Activated CD8-positive, alpha-beta memory T cell treated with anti-CD3 and anti-CD28 coated beads, Interleukin-2, amount 50 U/mL, for 1 hour (primary cell): ENCODE results near the gene THRB.

ENCODE experiments used
- DNase-seq: peaks from one replicate; pipeline ENCODE4 v3.0.0-alpha.2; 2020; ENCODE audit errors: extremely low read depth

The THRB gene

DNA sequence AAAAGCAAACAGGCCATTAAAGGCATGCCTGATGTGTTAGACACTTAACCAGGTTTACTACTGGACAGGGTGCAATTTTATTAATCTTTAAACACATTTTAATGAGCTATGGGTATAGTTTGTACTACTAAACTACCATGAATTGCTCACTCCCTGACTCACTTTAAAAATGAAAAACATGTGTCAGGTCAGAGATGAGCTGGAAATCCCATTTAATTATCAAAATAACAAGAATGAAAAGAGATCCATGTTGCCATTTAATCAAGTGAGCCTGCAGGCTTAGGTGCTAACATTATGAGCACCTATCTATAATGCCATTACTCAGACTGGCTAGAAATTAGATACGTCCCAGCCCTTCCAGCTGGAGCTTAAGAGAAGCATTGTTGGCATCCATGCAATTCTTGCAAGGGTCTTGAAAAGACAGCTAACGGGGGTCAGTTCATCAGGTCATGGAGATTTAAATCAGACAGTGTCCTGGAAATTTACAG lies 224.4 kb downstream of the THRB start:
- DNase-seq: no peak

DNA sequence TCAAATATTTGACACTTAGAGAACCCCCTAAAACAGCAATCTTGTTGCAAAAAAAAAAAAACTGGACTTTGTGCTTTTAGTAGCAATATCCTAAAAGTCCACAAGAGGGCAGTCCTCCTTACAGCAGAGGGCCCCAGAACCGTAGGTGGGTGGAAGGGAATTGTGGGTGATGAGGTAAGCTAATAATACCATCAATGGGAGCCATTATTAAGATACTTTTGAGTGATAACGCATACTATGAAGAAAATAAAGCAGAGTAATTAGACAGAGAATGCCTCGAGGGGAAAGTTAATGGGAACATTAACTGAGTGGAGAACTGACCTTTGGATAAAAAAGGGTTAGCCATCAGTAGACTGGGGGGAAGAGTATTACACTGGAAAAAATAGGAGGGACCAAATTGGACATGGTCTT lies 229.9 kb downstream of the THRB start:
- no peak for DNase-seq

DNA sequence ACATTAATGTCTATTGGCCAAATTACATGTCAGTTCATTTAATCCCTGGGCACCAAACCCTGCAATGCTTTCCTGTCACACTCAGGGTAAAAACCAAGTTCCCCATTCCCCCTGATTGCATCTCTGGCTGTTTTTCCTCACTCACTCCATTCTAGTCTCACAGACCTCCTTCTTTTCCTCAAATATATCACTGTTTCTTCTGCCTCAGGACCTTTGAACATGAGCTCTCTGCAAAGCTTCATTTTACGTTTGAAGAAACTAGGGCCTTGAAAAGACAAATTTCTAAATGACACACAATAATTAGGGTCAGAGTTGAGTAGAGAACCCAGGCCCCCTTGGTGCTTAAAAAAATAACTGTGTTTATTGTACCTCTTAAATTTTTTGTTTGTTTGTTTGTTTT lies 230.6 kb downstream of the THRB start:
- no peak for DNase-seq

DNA sequence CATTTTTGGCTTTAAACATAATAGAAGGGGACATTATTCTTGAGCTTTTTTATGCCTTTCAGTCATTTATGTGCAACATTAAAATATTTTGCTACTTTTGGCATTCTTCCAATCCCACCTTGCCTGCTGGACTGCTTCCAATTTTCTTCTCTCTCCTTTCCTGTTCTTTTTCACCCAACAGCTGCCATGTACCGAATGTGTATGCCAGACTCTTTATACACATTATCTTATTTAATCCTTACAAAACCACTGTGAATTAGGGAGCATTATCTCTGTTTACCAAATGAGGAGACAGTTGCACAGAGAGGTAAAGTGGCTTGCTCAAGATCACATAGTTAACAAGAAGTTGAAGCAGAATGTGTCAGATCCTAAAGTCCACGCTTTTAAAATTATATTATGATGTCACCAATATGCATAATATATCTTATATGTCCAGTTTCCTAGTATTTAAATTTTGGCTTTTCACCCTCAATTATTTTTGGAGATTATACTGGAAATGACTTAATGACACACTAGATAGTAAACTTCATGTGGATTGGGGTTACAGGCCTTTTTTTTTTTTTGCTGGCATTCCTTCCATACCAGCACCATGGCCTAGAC lies 231.5 kb downstream of the THRB start:
- no peak for DNase-seq

DNA sequence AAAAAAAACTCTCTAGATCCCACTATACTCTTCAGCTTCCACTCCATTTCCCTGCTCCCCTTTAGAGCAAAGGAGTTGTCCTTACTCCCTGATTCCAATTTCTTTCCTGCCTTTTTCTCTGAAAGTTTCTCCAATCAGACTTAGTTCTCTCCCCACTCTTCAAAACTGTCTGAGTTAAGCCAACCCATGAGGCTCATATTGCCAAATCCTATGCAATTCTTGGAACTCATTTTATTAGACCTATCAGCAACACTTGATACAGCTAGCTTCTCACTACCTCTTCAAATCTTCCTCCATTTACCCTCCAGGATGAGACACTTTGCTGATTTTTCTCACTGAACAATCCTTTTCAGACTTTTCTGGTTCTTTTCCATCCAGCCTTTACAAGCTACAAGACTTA lies 233.1 kb downstream of the THRB start:
- DNase-seq: no peak

DNA sequence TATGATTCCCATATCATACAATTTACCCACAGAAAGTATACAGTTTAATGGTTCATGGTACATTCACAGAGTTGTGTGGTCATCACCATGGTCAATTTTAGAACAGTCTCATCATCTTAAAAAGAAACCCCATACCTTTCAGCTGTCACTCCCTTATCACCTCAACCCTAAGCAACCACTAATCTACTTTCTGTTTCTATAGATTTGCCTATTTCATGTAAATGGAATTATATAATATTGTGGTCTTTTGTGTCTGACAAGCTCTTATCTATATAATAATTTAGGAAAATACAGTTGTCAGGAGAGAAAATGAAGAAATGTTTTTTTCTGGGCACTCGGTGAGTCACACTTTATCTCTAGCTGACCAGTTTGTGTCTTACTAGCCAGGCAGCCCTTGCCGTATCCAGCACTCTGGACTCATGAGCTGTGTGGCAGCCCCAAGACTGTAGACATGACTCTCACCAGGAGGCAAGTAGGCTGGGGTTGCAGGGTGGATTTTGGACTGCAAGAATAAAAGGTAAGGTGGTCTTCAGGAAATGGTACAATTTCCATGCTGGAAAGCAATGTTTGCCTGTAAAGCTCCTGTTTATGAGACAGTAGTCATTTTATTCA lies 234.6 kb downstream of the THRB start:
- no peak for DNase-seq

DNA sequence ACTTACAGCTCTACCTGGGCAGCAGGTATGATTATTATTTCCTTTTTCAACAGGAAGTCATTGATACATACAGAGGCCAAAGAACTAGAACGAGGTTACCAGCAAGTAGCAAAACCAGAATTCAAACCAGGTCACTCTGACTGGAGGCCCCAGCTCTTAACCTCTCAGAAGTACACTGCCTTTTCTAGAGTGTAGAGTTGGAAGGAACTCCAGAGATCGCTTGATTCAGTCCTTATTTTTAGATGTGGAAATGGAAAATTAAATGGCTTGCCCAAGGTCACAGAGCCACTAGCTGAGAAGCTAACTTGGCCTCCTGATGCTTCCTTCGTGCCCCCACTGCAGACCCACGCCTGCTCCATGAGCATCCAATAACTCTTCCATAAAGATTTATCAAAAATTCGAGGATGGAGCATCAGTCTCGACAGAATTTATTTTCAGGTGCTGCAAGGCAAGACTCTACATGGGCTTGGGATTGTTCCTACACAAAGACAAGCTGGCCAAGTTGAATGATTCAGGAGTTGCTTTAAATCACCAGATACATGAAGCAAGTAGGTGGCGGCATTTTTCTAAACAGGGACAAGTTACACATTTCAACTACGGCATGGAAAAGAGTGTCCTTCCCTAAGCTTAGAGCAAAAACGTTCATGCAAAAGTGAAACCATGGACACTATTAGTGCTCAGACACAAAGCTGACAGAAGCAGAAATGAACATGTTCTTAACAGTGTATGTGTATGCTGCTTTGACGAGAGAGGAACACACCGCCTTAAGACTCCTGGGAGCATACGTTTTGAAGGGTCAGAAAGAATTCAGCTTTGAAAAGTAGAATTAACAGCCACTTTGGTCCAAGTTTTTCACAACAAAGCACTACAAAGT lies 235.7 kb downstream of the THRB start:
- no peak for DNase-seq

DNA sequence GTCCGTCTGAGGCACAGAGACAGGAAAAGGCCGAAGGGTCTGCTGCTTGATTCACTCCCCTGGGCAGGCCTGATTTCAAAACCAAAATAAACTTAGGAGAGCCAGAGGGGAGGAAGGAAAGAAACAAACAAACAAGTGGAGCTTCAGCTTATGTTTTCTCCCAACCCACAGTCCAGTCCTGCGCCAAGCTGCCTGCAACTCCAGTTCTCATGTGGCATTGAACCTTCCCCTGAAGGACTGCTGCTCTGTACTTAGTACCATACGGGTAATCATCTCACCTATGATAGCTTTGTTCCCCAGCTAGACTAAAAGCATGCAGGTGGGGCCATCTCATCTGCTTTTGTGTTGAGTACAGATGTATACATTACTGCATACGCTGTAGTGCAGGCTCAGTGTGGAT lies 236.4 kb downstream of the THRB start:
- no peak for DNase-seq

DNA sequence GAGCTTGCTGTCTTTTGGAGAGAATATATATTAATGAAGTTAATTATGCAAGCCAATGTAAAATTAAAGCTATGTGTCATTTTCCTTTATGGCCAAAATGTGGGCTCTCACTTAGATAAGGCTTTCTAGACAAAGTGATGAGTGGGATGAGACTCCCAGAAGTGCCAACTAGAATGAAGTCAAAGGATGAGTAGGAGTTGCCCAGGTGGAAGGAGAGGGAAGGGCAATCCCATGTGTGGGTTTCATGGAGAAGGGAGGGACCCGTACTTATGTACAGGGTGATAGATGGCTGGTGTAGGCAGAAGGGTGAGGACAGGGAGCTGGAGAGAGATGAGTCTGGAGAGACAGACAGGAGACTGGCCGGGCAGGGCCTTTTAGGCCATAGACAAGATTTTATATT lies 239.2 kb downstream of the THRB start:
- no peak for DNase-seq

DNA sequence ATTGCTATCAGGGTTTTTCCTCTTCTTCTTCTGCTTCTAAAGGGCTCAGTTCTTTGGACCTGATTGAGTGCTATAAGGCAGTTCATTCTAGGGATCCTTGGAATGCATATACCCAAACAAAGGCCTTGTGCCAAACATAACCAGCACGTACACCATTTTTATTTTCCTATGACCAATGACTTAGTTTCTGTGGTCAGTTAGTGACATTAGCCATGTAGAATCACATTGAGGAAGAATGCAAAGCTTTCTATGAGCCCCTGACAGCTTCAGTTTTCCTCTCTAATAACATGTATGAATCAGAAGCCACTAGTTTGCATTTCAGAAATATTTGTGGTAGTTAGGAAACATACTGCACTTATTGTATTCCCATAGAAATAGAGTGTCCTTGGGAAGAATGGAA lies 240.0 kb downstream of the THRB start:
- no peak for DNase-seq

DNA sequence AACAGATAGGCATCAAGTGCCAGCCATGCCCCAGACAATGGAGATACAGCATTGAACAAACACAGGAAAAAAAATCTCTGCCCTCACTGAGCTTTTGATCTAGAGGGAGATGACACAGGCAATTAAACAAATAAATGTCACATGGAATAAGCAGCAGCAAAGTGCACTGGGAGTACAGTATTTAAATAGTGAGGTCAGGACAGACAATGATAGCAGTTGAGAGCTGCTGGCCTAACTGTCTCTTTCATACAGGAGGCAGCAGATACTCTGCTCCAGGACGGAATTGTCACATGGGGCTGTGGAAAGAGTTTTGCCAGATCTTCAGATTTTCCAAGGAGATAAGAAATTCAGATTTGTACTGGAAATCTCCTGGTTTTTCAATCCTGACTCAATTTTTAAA lies 241.3 kb downstream of the THRB start:
- DNase-seq: no peak

DNA sequence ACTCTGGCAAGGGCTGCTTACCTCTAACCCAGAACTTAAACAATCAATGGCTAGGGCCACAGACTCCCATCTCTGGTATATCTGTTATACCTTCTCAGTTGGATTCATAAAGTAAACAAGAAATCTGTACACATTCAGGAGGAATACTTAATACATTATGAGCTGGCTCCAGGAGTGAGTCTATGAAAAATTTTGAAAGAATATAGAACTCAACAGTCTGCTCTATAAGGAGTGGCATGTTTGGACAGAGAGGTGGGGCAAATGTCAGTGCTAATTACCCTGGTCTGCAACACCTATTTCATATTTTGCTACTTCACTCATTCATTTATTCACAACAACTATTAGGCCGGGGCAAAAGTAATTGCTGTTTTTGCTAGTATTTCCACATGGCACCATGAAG lies 245.1 kb downstream of the THRB start:
- DNase-seq: no peak

DNA sequence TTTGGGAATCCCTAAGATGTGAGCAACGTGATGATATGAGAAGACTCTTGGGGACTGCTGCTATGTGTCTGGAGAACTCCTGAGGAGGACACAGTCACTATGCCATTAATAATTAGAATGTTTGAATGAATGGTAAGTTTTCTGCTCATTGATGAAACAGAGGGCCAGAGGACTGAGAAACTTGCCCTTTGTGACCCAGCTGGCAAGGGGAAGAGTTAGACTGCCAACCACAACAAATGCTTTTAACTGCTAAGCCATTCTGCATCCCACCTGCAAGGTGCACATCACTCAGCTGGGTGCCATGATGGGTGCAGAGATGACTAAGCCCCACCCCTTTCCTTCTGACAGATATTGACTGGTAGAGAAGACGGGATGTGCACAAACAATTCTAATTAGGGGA lies 249.6 kb downstream of the THRB start:
- DNase-seq: no peak

DNA sequence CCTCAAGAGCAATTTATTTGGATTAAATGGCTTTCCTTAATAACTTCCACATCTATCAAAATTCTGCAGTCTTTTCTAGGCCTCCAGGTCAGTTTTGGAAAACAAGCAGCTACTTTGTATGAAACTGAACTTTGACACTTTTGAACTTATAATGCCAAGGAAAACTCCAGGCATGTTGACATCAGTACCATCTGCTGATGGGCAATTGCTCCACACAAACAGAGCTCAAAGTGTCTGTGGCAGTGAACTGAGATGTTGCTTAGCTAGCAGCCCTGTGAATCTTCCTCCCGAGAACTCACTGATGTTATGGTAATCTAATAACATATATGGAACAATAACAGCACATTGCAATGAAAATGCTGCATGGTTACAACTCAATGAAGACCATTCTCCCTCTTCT lies 250.2 kb downstream of the THRB start:
- no peak for DNase-seq

DNA sequence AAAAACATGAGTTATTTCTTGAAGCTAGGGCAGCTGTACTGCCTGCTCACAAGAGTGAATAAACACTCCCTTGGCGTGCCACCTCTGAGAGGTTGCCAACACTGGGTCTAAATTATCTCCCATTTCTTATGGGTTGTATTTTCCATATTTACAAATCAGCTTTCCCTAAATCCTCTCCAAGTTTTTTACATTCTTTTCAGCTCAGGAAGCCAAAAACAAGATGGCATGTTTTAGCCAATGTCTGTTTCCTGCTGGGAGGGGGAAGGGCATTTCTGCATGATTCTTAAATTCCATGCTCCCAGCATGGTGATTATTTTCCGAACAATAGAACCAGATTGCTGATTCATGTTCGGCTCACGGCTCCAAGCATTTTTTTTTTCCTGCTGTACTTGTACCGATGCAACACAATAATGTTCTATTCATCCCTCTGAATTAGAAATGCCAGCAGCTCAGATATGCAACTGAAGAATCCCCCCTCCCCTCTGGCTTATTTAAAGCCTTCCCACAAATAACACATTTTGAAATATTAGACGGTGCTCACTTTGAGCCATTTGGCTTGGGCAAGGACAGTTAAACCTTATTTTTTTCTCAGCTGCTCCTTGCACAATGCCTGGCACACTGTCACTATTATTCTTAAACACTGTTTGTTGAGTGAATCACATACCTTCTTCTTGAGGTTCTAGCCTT lies 252.5 kb downstream of the THRB start:
- DNase-seq: no peak

DNA sequence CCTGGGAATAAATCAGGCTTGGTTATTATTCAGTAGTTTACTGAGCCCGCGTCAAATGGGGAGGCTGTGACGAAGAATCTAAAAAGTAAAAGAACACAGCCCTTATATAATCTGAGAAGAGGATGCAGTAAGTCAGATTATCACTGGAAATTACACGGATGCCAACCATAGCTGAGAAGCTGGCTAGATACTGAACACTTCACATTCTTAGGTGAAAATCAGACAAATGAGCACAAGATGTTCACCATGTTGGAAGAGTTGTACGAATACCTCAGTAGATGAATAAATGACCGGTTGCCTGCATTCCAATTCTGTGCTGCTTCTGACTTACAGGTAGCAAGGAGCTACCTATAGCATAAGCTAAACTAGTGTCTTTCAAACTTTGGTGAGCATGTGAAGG lies 254.3 kb downstream of the THRB start:
- DNase-seq: no peak

DNA sequence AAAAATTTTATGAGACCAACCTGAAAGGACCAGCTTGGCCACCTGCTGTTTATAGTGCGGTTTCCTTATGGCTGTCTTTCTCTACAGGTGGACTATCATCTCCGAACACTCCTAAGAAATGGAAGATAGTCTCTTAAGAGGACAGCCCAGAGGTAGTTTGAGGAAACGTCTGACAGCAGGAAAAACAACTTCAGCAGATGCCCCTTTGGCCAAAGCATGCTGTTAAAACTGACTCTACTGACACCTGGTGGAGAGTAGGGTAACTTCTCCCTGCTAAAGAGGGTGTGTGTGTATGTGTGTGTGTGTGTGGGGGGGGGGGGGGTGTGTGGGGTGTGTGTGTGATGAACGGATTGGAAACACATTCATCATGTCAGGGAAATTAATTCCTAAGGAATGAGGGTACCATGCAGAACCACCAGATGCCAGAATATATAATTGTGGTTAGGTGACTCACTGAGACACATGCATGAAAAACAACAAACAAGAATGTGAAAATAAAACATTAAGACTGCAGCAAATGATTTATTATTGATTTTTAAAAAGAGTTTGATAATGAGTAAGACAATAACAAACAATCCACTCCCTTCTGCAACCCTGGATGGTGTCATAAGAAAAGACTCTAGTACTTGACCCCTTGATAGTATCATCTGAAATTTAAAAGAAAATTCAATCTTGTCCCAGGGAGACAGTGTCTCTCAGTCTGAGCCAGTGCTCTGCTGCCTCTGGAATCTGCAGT lies 256.5 kb downstream of the THRB start:
- DNase-seq: no peak

DNA sequence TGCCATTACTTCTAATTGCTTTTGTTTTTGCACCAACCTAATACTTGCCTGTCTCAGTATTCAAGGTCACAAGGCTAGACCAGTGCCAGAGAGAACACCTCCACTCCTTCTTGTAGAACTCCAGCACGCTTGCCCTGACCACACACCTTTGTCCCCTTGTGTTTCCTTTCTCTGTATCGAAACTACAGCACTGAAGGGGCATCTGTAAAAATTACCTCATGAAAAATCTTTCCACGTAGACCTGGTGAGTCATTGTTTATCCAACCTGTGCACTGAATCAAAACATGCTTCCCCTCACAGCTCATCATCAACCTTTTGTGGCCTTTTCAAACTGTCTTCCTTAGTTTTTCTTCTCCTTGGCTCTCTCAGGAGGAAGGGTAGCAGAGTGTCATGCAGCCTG lies 259.5 kb downstream of the THRB start:
- DNase-seq: no peak

DNA sequence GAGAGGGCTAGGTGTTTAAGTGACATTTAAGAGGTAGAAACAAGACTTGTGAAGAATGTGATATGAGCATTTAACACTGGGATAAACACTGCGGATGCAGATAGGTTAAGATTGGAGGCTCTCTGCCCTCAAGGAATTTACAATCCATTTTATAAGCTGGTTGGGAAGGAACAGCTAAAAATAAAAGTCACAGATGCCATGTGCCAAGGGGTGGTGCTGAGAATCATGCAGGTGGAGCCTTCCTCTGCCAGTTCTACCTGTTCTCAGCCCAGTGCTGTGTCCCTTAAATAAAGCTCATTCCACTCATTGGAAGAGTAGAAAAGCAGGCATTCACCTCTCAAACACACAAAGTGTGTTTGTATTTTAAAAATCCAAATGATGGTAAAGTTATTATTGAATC lies 261.9 kb downstream of the THRB start:
- DNase-seq: no peak

DNA sequence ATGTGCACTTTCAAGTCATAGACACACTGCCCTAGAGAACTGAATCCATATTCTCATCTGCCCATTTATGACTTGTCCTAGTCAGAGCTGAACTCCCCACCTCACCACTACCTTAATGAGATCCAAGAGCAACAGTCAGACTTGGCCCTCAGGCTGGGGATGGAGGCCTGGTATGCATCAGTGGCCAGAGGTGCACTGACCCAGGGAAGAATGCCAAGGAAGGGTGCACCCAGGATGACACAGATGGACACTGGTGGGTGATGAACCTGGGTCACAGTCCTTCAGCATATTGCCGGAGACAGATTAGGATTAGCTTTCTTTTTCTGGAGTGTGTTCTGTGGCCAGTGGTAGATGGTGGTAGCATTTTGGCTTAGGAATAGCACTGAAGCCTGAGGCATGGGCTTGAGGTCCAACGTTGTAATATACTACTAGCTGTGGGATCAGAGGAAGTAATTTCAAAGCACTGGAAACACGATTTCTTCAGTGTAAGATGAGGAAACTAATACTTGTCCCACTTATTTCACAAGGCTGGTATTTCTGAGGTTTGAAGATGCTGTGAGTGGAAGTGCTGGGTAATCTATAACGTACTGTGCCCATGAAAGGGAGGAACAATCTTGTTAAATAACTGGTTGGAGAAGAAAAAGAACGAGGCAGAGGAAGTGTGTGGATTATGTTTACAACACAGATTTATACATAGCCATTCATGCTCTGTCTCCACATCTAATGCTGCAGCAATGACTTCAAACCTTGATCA lies 265.0 kb downstream of the THRB start:
- no peak for DNase-seq

DNA sequence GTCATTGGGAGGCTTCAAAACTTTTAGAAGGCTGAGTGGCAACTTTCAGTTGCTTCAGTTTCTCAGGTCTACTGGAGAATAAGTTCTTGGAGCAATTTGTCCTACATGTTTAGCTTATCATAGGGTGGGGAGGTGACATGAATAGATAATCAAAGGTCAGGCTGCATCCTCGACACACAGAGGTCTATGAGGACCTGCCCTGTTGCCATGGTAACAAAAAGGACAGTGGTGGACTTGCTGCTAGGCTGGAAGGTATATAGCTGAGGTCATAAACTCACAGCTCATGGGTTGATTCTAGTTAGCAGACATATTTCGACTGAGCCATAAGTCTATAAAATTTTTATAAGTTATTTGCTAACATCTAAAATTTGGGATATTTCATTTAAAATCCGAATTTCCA lies 267.0 kb downstream of the THRB start:
- no peak for DNase-seq
